MM.1S (cell line): Measurements from ENCODE around the gene TIMM23.

Experiments used
- EZH2 ChIP-seq: fragments of 300-600 bp; sonication (generic); optimal IDR thresholded peaks from 2 replicates; pipeline ENCODE3; 2017; ENCODE audit warnings: low read depth, mild to moderate bottlenecking, antibody characterized with exemption, low read length, mixed read lengths
- EZH2phosphoT487 ChIP-seq: fragments of 300-600 bp; sonication (generic); IDR thresholded peaks from 2 replicates; pipeline ENCODE4 v1.6.1; 2018; ENCODE audit warnings: antibody characterized with exemption, low read length
- TF ChIP-seq, protein P1 (sequence below): fragments of 300-600 bp; sonication (generic); IDR thresholded peaks from 2 replicates; pipeline ENCODE4 v1.5.1; 2016; ENCODE audit warnings: antibody characterized with exemption, low read length, mixed read lengths

DNA sequence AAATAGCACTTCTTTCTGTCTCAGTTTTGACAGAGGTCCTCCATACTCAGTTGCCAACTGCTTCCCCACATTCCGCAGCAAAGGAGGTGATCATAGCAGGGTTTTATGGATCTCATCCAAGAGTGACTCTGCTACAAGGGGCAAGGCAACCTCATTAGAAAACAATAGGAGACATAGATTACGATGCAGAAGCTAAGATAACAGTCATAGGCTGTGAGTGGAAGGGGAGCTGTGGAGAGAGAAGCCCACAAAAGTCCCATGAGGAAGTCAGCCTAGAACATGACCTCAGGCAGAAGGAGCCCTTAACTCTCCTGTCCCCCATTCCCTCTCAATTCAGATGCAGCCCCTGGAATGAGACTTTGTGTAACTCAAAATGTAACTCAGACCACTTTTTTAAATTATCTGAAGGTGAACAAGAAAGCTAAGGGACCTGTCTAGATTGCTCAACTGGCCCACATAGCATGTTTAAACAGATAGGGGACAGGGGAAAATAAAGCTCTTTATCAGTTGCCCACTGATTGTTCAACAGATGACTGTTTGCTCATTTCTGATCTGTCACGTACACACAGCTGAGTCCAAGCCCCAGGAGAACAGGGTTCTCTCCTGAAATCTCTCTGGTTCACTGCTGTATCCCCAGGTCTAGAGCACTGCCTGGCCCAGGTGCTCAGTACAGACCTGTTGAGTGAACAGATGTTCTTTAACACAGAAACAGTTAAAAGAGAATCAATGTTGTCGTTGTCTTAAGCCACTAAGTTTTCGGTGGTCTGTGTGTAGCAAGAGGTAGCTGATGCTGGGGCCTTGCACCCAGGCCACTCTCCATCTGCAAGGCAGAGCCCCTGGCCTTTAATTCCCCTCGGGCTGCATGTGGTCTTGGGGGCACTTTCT is 59.6 kb downstream of the TIMM23 start:
- TF ChIP-seq EZH2 (no peak), EZH2phosphoT487 (no peak)
- TF ChIP-seq, protein P1, sequence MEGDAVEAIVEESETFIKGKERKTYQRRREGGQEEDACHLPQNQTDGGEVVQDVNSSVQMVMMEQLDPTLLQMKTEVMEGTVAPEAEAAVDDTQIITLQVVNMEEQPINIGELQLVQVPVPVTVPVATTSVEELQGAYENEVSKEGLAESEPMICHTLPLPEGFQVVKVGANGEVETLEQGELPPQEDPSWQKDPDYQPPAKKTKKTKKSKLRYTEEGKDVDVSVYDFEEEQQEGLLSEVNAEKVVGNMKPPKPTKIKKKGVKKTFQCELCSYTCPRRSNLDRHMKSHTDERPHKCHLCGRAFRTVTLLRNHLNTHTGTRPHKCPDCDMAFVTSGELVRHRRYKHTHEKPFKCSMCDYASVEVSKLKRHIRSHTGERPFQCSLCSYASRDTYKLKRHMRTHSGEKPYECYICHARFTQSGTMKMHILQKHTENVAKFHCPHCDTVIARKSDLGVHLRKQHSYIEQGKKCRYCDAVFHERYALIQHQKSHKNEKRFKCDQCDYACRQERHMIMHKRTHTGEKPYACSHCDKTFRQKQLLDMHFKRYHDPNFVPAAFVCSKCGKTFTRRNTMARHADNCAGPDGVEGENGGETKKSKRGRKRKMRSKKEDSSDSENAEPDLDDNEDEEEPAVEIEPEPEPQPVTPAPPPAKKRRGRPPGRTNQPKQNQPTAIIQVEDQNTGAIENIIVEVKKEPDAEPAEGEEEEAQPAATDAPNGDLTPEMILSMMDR, result no peak
